T-helper 2 cell (primary cell): ENCODE data around the gene PDCD2L.
"Not testable (repeated sequence)": the region's sequence is repeated elsewhere in the genome, so short reads cannot be mapped to it uniquely, and the experiment has no call there.

Source experiments
- DNase-seq, 5 experiments: peaks; one replicate each; pipeline versions ENCODE4 v3.0.0 to v3.0.0-alpha.2; 2012 to 2022
- total RNA-seq, 2 donors: gene quantifications; one replicate each; lab custom pipeline; 2026; lab: John Stamatoyannopoulos, UW

The PDCD2L gene
- 1.7 to 2.5 reads per million in 2 donors for total RNA-seq

GRCh38 chr19:34404109-34404909 lies at the start of gene PDCD2L:
PDCD2L (plus strand) TSS chr19:34404399; CDS start chr19:34404431, 32 bp downstream.
- DNase-seq, result peak; percentile 81 to 92 (median 89)

GRCh38 chr19:34355201-34355600 lies 49.0 kb upstream of the PDCD2L start:
- no peak for DNase-seq

GRCh38 chr19:34356875-34357274 lies 47.3 kb upstream of the PDCD2L start:
- no peak for DNase-seq

GRCh38 chr19:34357431-34357830 lies 46.8 kb upstream of the PDCD2L start:
- no peak for DNase-seq

- DNase-seq, result peak; percentile 73 to 99 (median 95)
Observed at GRCh38 chr19:34359140-34359953, 44.9 kb upstream of the PDCD2L start.

- DNase-seq, result no peak
Observed at GRCh38 chr19:34359954-34360315, 44.3 kb upstream of the PDCD2L start.

GRCh38 chr19:34360354-34360909 lies 43.8 kb upstream of the PDCD2L start:
- no peak for DNase-seq

GRCh38 chr19:34362679-34363069 lies 41.5 kb upstream of the PDCD2L start:
- DNase-seq, result no peak

- no peak for DNase-seq
Observed at GRCh38 chr19:34363094-34363493, 41.1 kb upstream of the PDCD2L start.

- no peak for DNase-seq
Observed at GRCh38 chr19:34363930-34364329, 40.3 kb upstream of the PDCD2L start.

- DNase-seq, result no peak
Observed at GRCh38 chr19:34364462-34364829, 39.8 kb upstream of the PDCD2L start.

GRCh38 chr19:34364830-34365462 lies 39.3 kb upstream of the PDCD2L start, which contains the start of gene GPI:
GPI (plus strand) TSS chr19:34365196; CDS start chr19:34365267, 71 bp downstream.
- DNase-seq, result peak; percentile 42 to 79 (median 54)

- DNase-seq, result no peak
Observed at GRCh38 chr19:34365463-34366401, 38.5 kb upstream of the PDCD2L start.

GRCh38 chr19:34366738-34367623 lies 37.2 kb upstream of the PDCD2L start:
- peak in 1 of 5 experiments; percentile 65 for DNase-seq

- no peak for DNase-seq
Observed at GRCh38 chr19:34367624-34367957, 36.6 kb upstream of the PDCD2L start.

GRCh38 chr19:34368338-34368737 lies 35.9 kb upstream of the PDCD2L start:
- no peak for DNase-seq

GRCh38 chr19:34369166-34369565 lies 35.0 kb upstream of the PDCD2L start:
- not testable (repeated sequence) for DNase-seq

GRCh38 chr19:34370117-34370516 lies 34.1 kb upstream of the PDCD2L start:
- DNase-seq, result no peak

- DNase-seq, result no peak
Observed at GRCh38 chr19:34370983-34371382, 33.2 kb upstream of the PDCD2L start.

GRCh38 chr19:34373601-34374288 lies 30.5 kb upstream of the PDCD2L start:
- no peak for DNase-seq
